ENCODE data around the gene TBC1D17.

The TBC1D17 gene

DNA sequence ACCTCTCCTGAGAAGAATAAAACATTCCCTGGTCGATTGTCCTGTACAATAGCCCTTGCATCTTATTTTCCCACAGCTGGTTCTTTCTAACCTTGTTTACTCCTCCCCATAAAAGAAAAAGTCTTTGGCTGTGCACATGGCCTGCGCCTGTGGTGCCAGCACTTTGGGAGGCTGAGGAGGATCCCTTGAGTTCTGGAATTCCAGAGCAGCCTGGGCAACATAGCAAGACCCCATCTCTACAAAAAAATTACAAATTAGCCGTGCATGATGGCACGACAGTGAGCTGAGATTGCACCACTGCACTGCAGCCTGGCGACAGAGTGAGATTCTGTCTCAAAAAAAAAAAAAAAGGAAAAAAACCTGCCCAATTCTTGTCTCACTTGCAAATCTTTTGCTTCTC, 59.0 kb downstream of the TBC1D17 start:
- Histone ChIP-seq H3K4me1 (ENCODE audit: low read length) (no peaks in the 10 kb centered on the region), H3K9me2 (replicated peaks; ENCODE audit: insufficient read depth, low read length) (no peaks in the 10 kb centered on the region), H3K9me3 (replicated peaks; ENCODE audit: insufficient read depth, low read length) (no peaks in the 10 kb centered on the region), H3K9ac (ENCODE audit: low read length) (no peak overlapping the region), H3K4me2 (ENCODE audit: low read depth, low read length) (no peak overlapping the region), H4K20me1 (ENCODE audit: insufficient read depth, low read length) (no peaks in the 10 kb centered on the region), H3K79me2 (ENCODE audit: low read length) (no peaks in the 10 kb centered on the region), H3K27me3 (replicated peaks; ENCODE audit: insufficient read depth, low read length) (no peaks in the 10 kb centered on the region), H3F3A (ENCODE audit: insufficient read depth, low read length) (no peaks in the 10 kb centered on the region), H3K4me3 (ENCODE audit: low read length) (no peak overlapping the region), H3K27ac (ENCODE audit: low read length) (no peak overlapping the region), H2AFZ (ENCODE audit: low read length) (no peak overlapping the region), H3K36me3 (replicated peaks; ENCODE audit: insufficient read depth, low read length) (no peaks in the 10 kb centered on the region)
- DNase-seq = no peak
- TF ChIP-seq EZH2 (optimal IDR thresholded peaks at IDR 0.05; ENCODE audit: low read depth, low read length) (no peak), EZH2phosphoT487 (IDR thresholded peaks at IDR 0.05; ENCODE audit: low read length) (no peak)
- TF ChIP-seq, protein P1, sequence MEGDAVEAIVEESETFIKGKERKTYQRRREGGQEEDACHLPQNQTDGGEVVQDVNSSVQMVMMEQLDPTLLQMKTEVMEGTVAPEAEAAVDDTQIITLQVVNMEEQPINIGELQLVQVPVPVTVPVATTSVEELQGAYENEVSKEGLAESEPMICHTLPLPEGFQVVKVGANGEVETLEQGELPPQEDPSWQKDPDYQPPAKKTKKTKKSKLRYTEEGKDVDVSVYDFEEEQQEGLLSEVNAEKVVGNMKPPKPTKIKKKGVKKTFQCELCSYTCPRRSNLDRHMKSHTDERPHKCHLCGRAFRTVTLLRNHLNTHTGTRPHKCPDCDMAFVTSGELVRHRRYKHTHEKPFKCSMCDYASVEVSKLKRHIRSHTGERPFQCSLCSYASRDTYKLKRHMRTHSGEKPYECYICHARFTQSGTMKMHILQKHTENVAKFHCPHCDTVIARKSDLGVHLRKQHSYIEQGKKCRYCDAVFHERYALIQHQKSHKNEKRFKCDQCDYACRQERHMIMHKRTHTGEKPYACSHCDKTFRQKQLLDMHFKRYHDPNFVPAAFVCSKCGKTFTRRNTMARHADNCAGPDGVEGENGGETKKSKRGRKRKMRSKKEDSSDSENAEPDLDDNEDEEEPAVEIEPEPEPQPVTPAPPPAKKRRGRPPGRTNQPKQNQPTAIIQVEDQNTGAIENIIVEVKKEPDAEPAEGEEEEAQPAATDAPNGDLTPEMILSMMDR (IDR thresholded peaks at IDR 0.05; ENCODE audit: low read length) = no peak

GRCh38 chr19:49937750-49938381, 60.4 kb downstream of the TBC1D17 start:
- Histone ChIP-seq H3K36me3 (replicated peaks; ENCODE audit: insufficient read depth, low read length) (no peaks in the 10 kb centered on the region), H2AFZ (ENCODE audit: low read length) (peak overlapping the region; percentile 68; the same call in 1 of the 2 replicates), H3K79me2 (ENCODE audit: low read length) (no peaks in the 10 kb centered on the region), H3K4me1 (ENCODE audit: low read length) (no peaks in the 10 kb centered on the region), H4K20me1 (ENCODE audit: insufficient read depth, low read length) (no peaks in the 10 kb centered on the region), H3F3A (ENCODE audit: insufficient read depth, low read length) (no peaks in the 10 kb centered on the region), H3K4me3 (ENCODE audit: low read length) (peak overlapping the region; percentile 36; the same call in 1 of the 2 replicates), H3K27me3 (replicated peaks; ENCODE audit: insufficient read depth, low read length) (0 out of 2 replicates have a peak, but pooled peaks cover 5% of the 10 kb centered on the region), H3K9ac (ENCODE audit: low read length) (no peak overlapping the region), H3K9me3 (replicated peaks; ENCODE audit: insufficient read depth, low read length) (no peaks in the 10 kb centered on the region), H3K27ac (ENCODE audit: low read length) (no peak overlapping the region), H3K9me2 (replicated peaks; ENCODE audit: insufficient read depth, low read length) (no peaks in the 10 kb centered on the region), H3K4me2 (ENCODE audit: low read depth, low read length) (peak overlapping the region; percentile 95)
- peak; percentile 66 for DNase-seq
- TF ChIP-seq EZH2phosphoT487 (IDR thresholded peaks at IDR 0.05; ENCODE audit: low read length) = no peak
- TF ChIP-seq, protein P1 (IDR thresholded peaks at IDR 0.05; ENCODE audit: low read length) = peak; percentile 95

Data from MM.1S (cell line).